Chondrocyte (in vitro differentiated cells): Measurements from ENCODE around the gene GRIP2. TPM values are rescaled to one million over a fixed set of nuclear protein-coding genes. Genes with fewer than 3 reads are reported as not detected.

Experiments
- DNase-seq: peaks from one replicate; pipeline ENCODE4 v3.0.0; 2021; ENCODE audit warnings: mixed read lengths, low spot score
- H3K27ac Mint-ChIP-seq: one replicate; pipeline ENCODE4 v1.8.0; 2021; ENCODE audit warnings: mild to moderate bottlenecking, moderate library complexity, mixed read lengths; ENCODE audit not compliant: unreplicated experiment
- H3K27me3 Mint-ChIP-seq: 2 replicates; pipeline ENCODE4 v1.8.0; 2021; ENCODE audit warnings: low read depth, mixed read lengths
- H3K36me3 Mint-ChIP-seq: 2 replicates; pipeline ENCODE4 v1.8.0; 2021; ENCODE audit warnings: low read depth, mixed read lengths
- H3K4me1 Mint-ChIP-seq: 2 replicates; pipeline ENCODE4 v1.8.0; 2021; ENCODE audit warnings: low read depth, mild to moderate bottlenecking, mixed read lengths
- H3K4me3 Mint-ChIP-seq: one replicate; pipeline ENCODE4 v1.8.0; 2021; ENCODE audit warnings: mild to moderate bottlenecking, moderate library complexity, mixed read lengths; ENCODE audit not compliant: unreplicated experiment
- H3K9me3 Mint-ChIP-seq: 2 replicates; pipeline ENCODE4 v1.8.0; 2021; ENCODE audit warnings: low read depth, mixed read lengths
- total RNA-seq: library from RNA; stranded (reverse); gene quantifications from 3 replicates; pipeline ENCODE4 v1.2.1, GENCODE V29; 2021
- TF ChIP-seq, protein P1 (sequence below): fragments of 200-600 bp; sonication (generic); IDR thresholded peaks from 2 replicates; pipeline ENCODE4 v1.5.0; 2021; ENCODE audit warnings: antibody characterized with exemption, mild to moderate bottlenecking, moderate library complexity

GRIP2 gene
- total RNA-seq, 1 donor from 2014 or later = 0.20 TPM

DNA sequence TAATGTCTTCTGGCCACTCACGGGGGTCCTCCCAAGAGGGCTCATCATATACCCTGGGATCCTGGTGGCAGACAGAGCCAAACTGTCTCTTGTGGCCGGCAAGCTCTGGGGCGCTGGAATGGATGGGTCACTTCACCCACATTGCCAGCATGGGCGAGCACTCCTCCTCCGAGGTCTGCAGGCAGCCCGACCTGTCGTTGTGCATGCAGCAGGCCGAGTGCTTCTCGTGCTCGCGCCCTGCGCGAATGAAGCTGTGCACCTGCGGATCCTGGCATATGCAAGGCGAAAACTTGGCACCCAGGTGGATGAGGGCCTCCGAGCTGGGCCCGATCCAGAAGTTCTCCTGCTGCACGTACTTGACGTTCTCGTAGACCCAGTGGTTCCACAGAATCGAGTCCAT lies 33.6 kb upstream of the GRIP2 start:
- H3K4me1 Mint-ChIP-seq = no peaks in the 10 kb centered on the region
- no peak for DNase-seq
- H3K36me3 Mint-ChIP-seq = no peaks in the 10 kb centered on the region
- no peak overlapping the region for H3K27ac Mint-ChIP-seq
- TF ChIP-seq, protein P1, sequence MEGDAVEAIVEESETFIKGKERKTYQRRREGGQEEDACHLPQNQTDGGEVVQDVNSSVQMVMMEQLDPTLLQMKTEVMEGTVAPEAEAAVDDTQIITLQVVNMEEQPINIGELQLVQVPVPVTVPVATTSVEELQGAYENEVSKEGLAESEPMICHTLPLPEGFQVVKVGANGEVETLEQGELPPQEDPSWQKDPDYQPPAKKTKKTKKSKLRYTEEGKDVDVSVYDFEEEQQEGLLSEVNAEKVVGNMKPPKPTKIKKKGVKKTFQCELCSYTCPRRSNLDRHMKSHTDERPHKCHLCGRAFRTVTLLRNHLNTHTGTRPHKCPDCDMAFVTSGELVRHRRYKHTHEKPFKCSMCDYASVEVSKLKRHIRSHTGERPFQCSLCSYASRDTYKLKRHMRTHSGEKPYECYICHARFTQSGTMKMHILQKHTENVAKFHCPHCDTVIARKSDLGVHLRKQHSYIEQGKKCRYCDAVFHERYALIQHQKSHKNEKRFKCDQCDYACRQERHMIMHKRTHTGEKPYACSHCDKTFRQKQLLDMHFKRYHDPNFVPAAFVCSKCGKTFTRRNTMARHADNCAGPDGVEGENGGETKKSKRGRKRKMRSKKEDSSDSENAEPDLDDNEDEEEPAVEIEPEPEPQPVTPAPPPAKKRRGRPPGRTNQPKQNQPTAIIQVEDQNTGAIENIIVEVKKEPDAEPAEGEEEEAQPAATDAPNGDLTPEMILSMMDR = no peak
- no peaks in the 10 kb centered on the region for H3K9me3 Mint-ChIP-seq
- peaks cover 40% of the 10 kb centered on the region for H3K27me3 Mint-ChIP-seq
- H3K4me3 Mint-ChIP-seq = no peak overlapping the region

DNA sequence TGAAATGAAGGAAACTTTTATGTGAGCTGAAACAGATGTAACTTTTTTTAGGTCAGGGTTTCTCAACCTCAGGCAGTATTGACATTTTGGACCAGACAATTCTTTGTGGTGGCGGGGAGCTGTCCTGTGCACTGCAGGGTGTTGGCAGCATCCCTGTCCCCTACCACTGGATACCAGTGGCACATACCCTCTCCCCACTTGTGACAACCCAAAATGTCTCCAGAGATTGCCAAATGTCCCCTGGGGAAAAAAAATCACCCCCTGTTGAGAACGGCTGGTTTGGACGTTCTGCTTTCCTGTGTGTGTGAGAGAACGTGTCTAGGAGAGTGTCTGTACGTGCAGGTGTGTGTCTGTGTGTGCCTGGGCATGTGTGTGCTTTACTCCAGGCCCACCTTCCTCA lies 30.7 kb upstream of the GRIP2 start:
- TF ChIP-seq, protein P1 = no peak
- Mint-ChIP-seq H3K27ac (no peak overlapping the region), H3K27me3 (peaks cover 47% of the 10 kb centered on the region), H3K4me3 (no peak overlapping the region), H3K4me1 (no peaks in the 10 kb centered on the region), H3K9me3 (no peaks in the 10 kb centered on the region), H3K36me3 (no peaks in the 10 kb centered on the region)
- no peak for DNase-seq

DNA sequence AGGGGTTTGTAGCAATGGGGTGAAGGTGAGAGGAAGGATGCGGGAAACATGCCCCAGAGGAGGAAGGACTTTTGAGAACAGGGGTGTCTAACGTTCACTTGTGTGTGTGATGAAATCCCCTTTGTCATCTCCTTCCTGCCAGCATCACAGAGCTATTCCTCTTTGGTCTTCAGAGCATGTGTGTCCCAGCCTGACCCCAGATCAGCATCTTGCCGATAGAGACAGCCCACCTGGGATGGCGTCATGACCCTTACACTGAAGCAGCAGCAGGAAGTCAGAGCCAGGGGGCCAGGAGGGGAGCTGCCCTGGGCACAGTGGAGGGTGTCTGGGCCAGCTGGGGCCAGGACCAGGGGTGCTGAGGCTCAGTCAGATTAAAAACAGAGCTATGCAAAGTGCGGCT lies 29.9 kb upstream of the GRIP2 start:
- no peak overlapping the region for H3K4me3 Mint-ChIP-seq
- no peaks in the 10 kb centered on the region for H3K36me3 Mint-ChIP-seq
- no peaks in the 10 kb centered on the region for H3K9me3 Mint-ChIP-seq
- no peak overlapping the region for H3K27ac Mint-ChIP-seq
- peaks cover 47% of the 10 kb centered on the region for H3K27me3 Mint-ChIP-seq
- DNase-seq = no peak
- TF ChIP-seq, protein P1 = no peak
- no peaks in the 10 kb centered on the region for H3K4me1 Mint-ChIP-seq

DNA sequence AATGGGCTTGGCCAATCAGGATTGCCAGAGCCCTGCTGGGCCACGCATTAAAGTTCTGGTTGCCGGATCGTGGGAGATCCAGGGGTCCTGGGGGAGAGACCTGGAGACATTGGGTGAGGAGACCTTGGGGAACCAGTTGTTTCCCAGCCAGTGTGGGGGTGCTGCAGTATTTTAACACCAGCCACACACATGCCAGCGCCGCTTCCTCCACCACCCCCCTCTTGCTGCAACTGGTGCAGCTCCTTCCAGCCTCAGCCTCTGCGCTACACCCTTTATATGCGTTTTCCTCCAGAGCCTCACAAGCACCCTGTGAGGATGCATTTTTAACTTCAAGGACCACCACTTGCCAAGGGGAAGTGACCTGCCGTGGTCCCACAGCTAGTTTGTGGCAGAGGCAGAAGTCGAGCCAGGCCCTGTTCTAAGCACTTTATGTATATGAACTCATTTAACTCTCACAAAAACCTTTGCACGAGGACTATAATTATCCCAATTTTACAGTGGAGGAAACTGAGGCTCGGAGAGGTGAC lies 29.4 kb upstream of the GRIP2 start:
- no peak overlapping the region for H3K4me3 Mint-ChIP-seq
- TF ChIP-seq, protein P1 = no peak
- H3K36me3 Mint-ChIP-seq = no peaks in the 10 kb centered on the region
- no peak for DNase-seq
- H3K27me3 Mint-ChIP-seq = peaks cover 48% of the 10 kb centered on the region
- no peaks in the 10 kb centered on the region for H3K9me3 Mint-ChIP-seq
- no peaks in the 10 kb centered on the region for H3K4me1 Mint-ChIP-seq
- no peak overlapping the region for H3K27ac Mint-ChIP-seq

DNA sequence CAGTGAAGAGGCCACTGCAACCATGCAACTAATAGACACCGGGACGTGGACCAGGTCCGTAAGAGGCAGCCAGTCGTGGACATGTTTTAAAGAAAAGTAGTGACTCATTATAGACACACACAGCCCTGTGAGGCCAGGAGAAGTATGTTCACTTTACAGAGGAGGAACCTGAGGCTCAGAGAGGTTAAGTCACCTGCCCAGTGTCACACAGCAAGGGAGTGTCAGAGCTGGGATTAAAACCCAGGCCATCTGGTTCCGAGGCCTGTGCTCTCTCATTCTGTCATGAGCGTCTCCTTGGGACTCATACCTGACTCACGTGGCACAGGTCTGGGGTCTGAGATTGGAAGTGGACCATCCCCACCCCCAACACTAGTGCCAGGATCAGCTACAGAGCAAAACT lies 28.1 kb upstream of the GRIP2 start:
- TF ChIP-seq, protein P1 = no peak
- no peaks in the 10 kb centered on the region for H3K4me1 Mint-ChIP-seq
- H3K36me3 Mint-ChIP-seq = no peaks in the 10 kb centered on the region
- no peak overlapping the region for H3K27ac Mint-ChIP-seq
- H3K27me3 Mint-ChIP-seq = peaks cover 52% of the 10 kb centered on the region
- no peak overlapping the region for H3K4me3 Mint-ChIP-seq
- DNase-seq = no peak
- H3K9me3 Mint-ChIP-seq = no peaks in the 10 kb centered on the region
